Heart right ventricle (tissue), 16 donors: ENCODE results near the gene IL25. TPM values are rescaled to one million over a fixed set of nuclear protein-coding genes. Genes with fewer than 3 reads are reported as not detected.

Experiments
- ATAC-seq, 8 donors: fragments of 200-7000 bp; cut with Tn5 transposase; one replicate each; pipeline ENCODE4 v1.9.1; 2020; ENCODE audit warnings: mild to moderate bottlenecking in 8 of 8, moderate library complexity in 8 of 8, moderate number of reproducible peaks in 1 of 8
- DNase-seq, 2 donors: peaks; one replicate each; pipeline ENCODE4 v3.0.0-alpha.2; 2020
- H3K27ac ChIP-seq, 10 donors: fragments of 200-600 bp; sonication (generic) in 2 of 10; one replicate each; pipeline versions ENCODE4 v1.5.0 to v1.8.0; 2020 to 2022; ENCODE audit warnings: mild to moderate bottlenecking in 3 of 10
- H3K27me3 ChIP-seq, 7 donors: fragments of 200-600 bp; one replicate each; pipeline ENCODE4 v1.8.0; 2021 to 2022; ENCODE audit warnings: mild to moderate bottlenecking in 2 of 7
- H3K36me3 ChIP-seq, 9 donors: fragments of 200-600 bp; sonication (generic) in 1 of 9; one replicate each; pipeline versions ENCODE4 v1.5.0 to v1.8.0; 2020 to 2022; ENCODE audit warnings: mild to moderate bottlenecking in 2 of 9
- H3K4me1 ChIP-seq, 9 donors: fragments of 200-600 bp; sonication (generic) in 1 of 9; one replicate each; pipeline versions ENCODE4 v1.5.0 to v1.8.0; 2020 to 2022; ENCODE audit warnings: mild to moderate bottlenecking in 4 of 9
- H3K4me3 ChIP-seq, 10 donors: fragments of 200-600 bp; sonication (generic) in 2 of 10; one replicate each; pipeline versions ENCODE4 v1.5.0 to v1.8.0; 2020 to 2022; ENCODE audit warnings: mild to moderate bottlenecking in 7 of 10, moderate library complexity in 2 of 10
- H3K9me3 ChIP-seq, 11 donors: fragments of 200-600 bp in 10 of 11; sonication (generic) in 2 of 11; one replicate each; pipeline versions ENCODE4 v1.5.0 to v1.8.0; 2013 to 2022; ENCODE audit warnings: mild to moderate bottlenecking in 2 of 11, control low read depth in 1 of 11, moderate library complexity in 1 of 11
- CTCF ChIP-seq, 9 donors: fragments of 200-600 bp; sonication (generic) in 2 of 9; IDR thresholded peaks; one replicate each; pipeline versions ENCODE4 v1.5.0 to v1.8.0; 2021 to 2022; ENCODE audit warnings: antibody characterized with exemption in 9 of 9, mild to moderate bottlenecking in 5 of 9, moderate library complexity in 1 of 9
- WGBS, 2 donors: extraction: QIAGEN DNeasy Blood & Tissue Kit; methylation state at CpG; one replicate each; pipeline ENCODE4 v1.1.7; 2013; ENCODE audit warnings: inconsistent platforms in 1 of 2; 5-methylcytosine and 5-hydroxymethylcytosine counted together
- intact Hi-C, 10 donors: fragments of 100-400 bp; cut with DNase I; formaldehyde crosslinking; loops; one replicate each; pipeline versions ENCODE4 v1.11.1 to v1.14.2; 2022
- polyA plus RNA-seq, 2 donors: library from polyadenylated mRNA; stranded (reverse); fragments of 200-250 nt; gene quantifications; one replicate each; pipeline ENCODE4 v1.2.3, GENCODE V29; 2013
- total RNA-seq, 10 donors: library from RNA; stranded (reverse); fragmentation: NEBNext Ultra II Directional in 3 of 10; extraction: Animal tissue kit (Norgen Biotek cat#: 25700) in 3 of 10; gene quantifications; one replicate each; pipeline versions ENCODE4 v1.2.1 to v1.2.4, GENCODE V29; 2021 to 2023
- donor health status: Arrhythmogenic right ventricular cardiomyopathy.
- donor health status: ischemic (EF 13 %, LVEDD 7.1; RV severe dilation, severe dysfunction).
- donor health status: healthy with polysubstance abuse.
- donor health status: DM: no; HTN: yes; CAD: no.
- donor health status: DM: no; HTN: no; CAD: no.
- donor health status: ischemic (EF 25% LVEDD 6.9; RV normal size, moderate dysfunction).
- donor health status: ischemic (EF 25% LVEDD 5.7; RV mildly dilated, moderate dysfunction).
- donor health status: healthy.
- donor health status: DM: yes; HTN: yes; CAD: no.
- donor health status: Ischemic cardiomyopathy.
- donor health status: ischemic (EF 35%, LVEDD 5.7; RV mildly dilated, moderate dysfunction).
- donor health status: nonischemic (EF 11% LVEDD 7.7; RV severe dilation, severe dysfunction).
- donor health status: DM: yes; HTN: yes; CAD: no.
- donor health status: PGD.
- donor health status: ischemic (EF 29% LVEDD 5.4; RV normal size, mild dysfunction).
- donor health status: nonischemic (EF 23%, LVEDD 6.1; RV moderate dilation, normal function).

IL25 gene
- total and polyA plus RNA-seq, 12 donors, result 0.29 TPM; not detected in 11

GRCh38 chr14:23352506-23353432 lies 19.8 kb upstream of the IL25 start, which contains the start of gene SLC22A17:
Gene SLC22A17, minus strand, starts transcription at chr14:23352887.
- Histone ChIP-seq H3K4me1 (peaks cover 0 to 20% (median 9%) of the 10 kb centered on the region in 9 donors), H3K4me3 (peak within 1 kb of the TSS; percentile 43 to 79 (median 63)), H3K9me3 (no peaks in the 10 kb centered on the region), H3K27me3 (peaks cover 0 to 45% (median 0%) of the 10 kb centered on the region in 7 donors), H3K36me3 (peaks cover 0 to 10% (median 0%) of the 10 kb centered on the region in 9 donors), H3K27ac (peak within 1 kb of the TSS in 5 of 10 donors; percentile 13 to 70 (median 58))
- intact Hi-C loops, result no loop called here
- peak; percentile 74 to 85 for DNase-seq
- TF ChIP-seq CTCF (IDR thresholded peaks at IDR 0.05), result peak in 4 of 9 donors; percentile 3 to 43 (median 22)
- WGBS, 2 donors, result 0 to 1% methylated on average over 42 of the region's 42 CpGs
- peak; percentile 86 to 96 (median 93) for ATAC-seq

DNA sequence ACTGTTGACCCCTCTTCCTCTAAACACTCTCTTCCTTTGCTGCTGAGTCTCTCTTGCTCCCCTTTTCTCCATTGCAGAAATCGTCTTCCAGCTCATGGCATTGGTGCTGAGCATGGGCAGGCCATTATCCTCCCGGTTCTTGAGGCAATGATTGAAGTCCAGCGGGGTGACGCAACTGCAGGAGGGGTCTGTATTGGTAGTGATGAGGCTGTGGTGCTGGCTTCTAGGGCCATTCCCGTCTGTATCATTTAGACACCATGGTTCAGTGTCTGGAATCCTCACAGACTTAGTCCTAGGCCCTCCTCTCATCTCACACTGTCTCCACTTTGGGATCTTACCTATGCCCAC lies 19.2 kb upstream of the IL25 start:
- intact Hi-C loops, result no loop called here
- TF ChIP-seq CTCF (IDR thresholded peaks at IDR 0.05), result no peak
- DNase-seq (no peak), ATAC-seq (no peak)
- Histone ChIP-seq H3K9me3 (no peaks in the 10 kb centered on the region), H3K27me3 (peaks cover 0 to 45% (median 0%) of the 10 kb centered on the region in 7 donors), H3K4me1 (peaks cover 0 to 25% (median 9%) of the 10 kb centered on the region in 9 donors), H3K27ac (peak overlapping the region in 1 of 10 donors; percentile 70), H3K4me3 (peak overlapping the region in 1 of 10 donors; percentile 63), H3K36me3 (peaks cover 0 to 14% (median 0%) of the 10 kb centered on the region in 9 donors)
- 81 to 85% methylated on average over 5 of the region's 5 CpGs for WGBS, 2 donors

DNA sequence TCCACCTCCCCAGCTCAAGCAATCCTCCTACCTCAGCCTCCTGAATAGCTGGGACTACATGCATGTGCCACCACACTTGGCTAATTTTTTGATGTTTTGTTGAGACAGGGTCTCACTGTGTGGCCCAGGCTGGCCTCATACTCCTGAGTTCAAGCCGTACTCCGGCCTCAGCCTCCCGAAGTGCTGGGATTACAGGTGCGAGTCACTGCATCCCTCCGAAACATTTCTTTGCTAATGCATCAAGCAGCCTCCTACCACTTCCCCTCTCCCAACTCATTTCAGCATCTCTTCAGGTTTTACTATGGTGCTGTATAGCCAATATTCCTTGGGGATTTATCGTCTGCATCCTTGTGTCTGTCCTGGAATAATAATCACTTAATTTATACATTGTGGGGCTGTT lies 17.6 kb upstream of the IL25 start:
- peaks cover 0 to 17% (median 0%) of the 10 kb centered on the region in 9 donors for H3K36me3 ChIP-seq
- H3K4me1 ChIP-seq, result peaks cover 0 to 27% (median 9%) of the 10 kb centered on the region in 9 donors
- H3K27ac ChIP-seq, result no peak overlapping the region
- intact Hi-C loops, result no loop called here
- no peak overlapping the region for H3K4me3 ChIP-seq
- TF ChIP-seq CTCF (IDR thresholded peaks at IDR 0.05), result no peak
- ATAC-seq (no peak), DNase-seq (no peak)
- peaks cover 0 to 45% (median 0%) of the 10 kb centered on the region in 7 donors for H3K27me3 ChIP-seq
- H3K9me3 ChIP-seq, result no peaks in the 10 kb centered on the region
- WGBS, 2 donors, result 84% methylated on average over 6 of the region's 6 CpGs

- Histone ChIP-seq H3K4me3 (no peak overlapping the region), H3K27ac (no peak overlapping the region), H3K36me3 (peaks cover 0 to 20% (median 0%) of the 10 kb centered on the region in 9 donors), H3K27me3 (peaks cover 0 to 38% (median 0%) of the 10 kb centered on the region in 7 donors), H3K9me3 (no peaks in the 10 kb centered on the region), H3K4me1 (peaks cover 0 to 27% (median 9%) of the 10 kb centered on the region in 9 donors)
- 88 to 89% methylated on average over 6 of the region's 6 CpGs for WGBS, 2 donors
- no peak for DNase-seq
- intact Hi-C loops, result no loop called here
- TF ChIP-seq CTCF (IDR thresholded peaks at IDR 0.05), result no peak
- ATAC-seq, result no peak
Measured at GRCh38 chr14:23355871-23356435, 16.7 kb upstream of the IL25 start.
